Adrenal gland (tissue), 12 donors: ENCODE measurements around the gene RPP14. TPM values are rescaled to one million over a fixed set of nuclear protein-coding genes. Genes with fewer than 3 reads are reported as not detected.

ENCODE experiments used
- DNase-seq, 7 donors: peaks; one replicate each; pipeline ENCODE4 v3.0.0-alpha.2; 2019 to 2020
- H3K27ac ChIP-seq, 5 donors: fragments of 200-600 bp; sonication (generic) in 4 of 5; 1 replicate in 3 of 5; 2 replicates in 2 of 5; pipeline versions ENCODE4 v1.5.1 to v1.8.0; 2016 to 2020; ENCODE audit warnings: mild to moderate bottlenecking in 1 of 5
- H3K27me3 ChIP-seq: fragments of 200-600 bp; 2 replicates; pipeline ENCODE4 v1.8.0; 2021
- H3K36me3 ChIP-seq, 2 donors: fragments of 200-600 bp; replicated peaks in 1 of 2; 1 replicate in 1 of 2; 2 replicates in 1 of 2; pipeline versions ENCODE4 v1.5.1 to v1.8.0; 2018 to 2022
- H3K4me1 ChIP-seq, 2 donors: fragments of 200-600 bp; replicated peaks in 1 of 2; 1 replicate in 1 of 2; 2 replicates in 1 of 2; pipeline versions ENCODE4 v1.5.1 to v1.8.0; 2018 to 2021
- H3K4me3 ChIP-seq, 4 donors: fragments of 200-600 bp; sonication (generic) in 3 of 4; one replicate each; pipeline ENCODE4 v1.5.1; 2016 to 2018
- H3K9me3 ChIP-seq, 3 donors: fragments of 200-600 bp; sonication (generic) in 1 of 3; replicated peaks in 1 of 3; 1 replicate in 2 of 3; 2 replicates in 1 of 3; pipeline versions ENCODE4 v1.5.1 to v1.8.0; 2016 to 2021
- POLR2A ChIP-seq, 2 donors: fragments of 450-650 bp; IDR thresholded peaks; one replicate each; pipeline ENCODE4 v1.6.1; 2017; ENCODE audit warnings: antibody characterized with exemption in 2 of 2, mild to moderate bottlenecking in 2 of 2, moderate library complexity in 1 of 2
- WGBS, 4 donors: extraction: QIAGEN DNeasy Blood & Tissue Kit in 2 of 4; methylation state at CpG; one replicate each; pipeline versions ENCODE4 v1.1.5 to v1.1.7; 2013 to 2017; 5-methylcytosine and 5-hydroxymethylcytosine counted together
- intact Hi-C, 2 donors: fragments of 100-400 bp; cut with DNase I; formaldehyde crosslinking; loops; one replicate each; pipeline versions ENCODE4 v1.14.1 to v1.15.0; 2022 to 2023
- polyA plus RNA-seq, 3 donors: library from polyadenylated mRNA; stranded (reverse); fragments of 200-250 nt in 2 of 3; fragments of 350-450 nt in 1 of 3; fragmentation: Illumina TruSeq in 1 of 3; extraction: RNeasy Lipid Tissue Mini Kit (QIAGEN cat#74804) in 1 of 3; gene quantifications; one replicate each; pipeline ENCODE4 v1.2.3, GENCODE V29; 2013 to 2014
- total RNA-seq, 9 donors: library from RNA; depleted of rRNA in 4 of 9; stranded (reverse); fragments of >200 nt in 4 of 9; fragments of 120-200 nt in 1 of 9; fragmentation: NEBNext Ultra II Directional in 1 of 9; extraction: Animal tissue kit (Norgen Biotek cat#: 25700) in 1 of 9; gene quantifications; one replicate each; pipeline versions ENCODE4 v1.1.0 to v1.2.4, GENCODE V29; 2013 to 2023
- TF ChIP-seq, protein P1 (sequence below), 6 experiments: fragments of 450-650 bp in 4 of 6; fragments of 200-600 bp in 2 of 6; sonication (generic) in 1 of 6; IDR thresholded peaks; 1 replicate in 5 of 6; 2 replicates in 1 of 6; pipeline versions ENCODE4 v1.5.1 to v1.8.0; 2016 to 2021; ENCODE audit warnings: antibody characterized with exemption in 6 of 6, mild to moderate bottlenecking in 2 of 6, moderate library complexity in 1 of 6
- donor health status: healthy with polysubstance abuse.
- donor health status: Bipolar disorder and iron deficiency.
- donor health status: DM: yes; HTN: yes; CAD: no.
- donor health status: DM: no; HTN: no; CAD: no.
- donor health status: DM: no; HTN: no; CAD: no.
- donor health status: DM: yes; HTN: yes; CAD: no.

RPP14 gene
- total and polyA plus RNA-seq, 12 donors: 9.2 to 23.2 (median 14.3) TPM

DNA sequence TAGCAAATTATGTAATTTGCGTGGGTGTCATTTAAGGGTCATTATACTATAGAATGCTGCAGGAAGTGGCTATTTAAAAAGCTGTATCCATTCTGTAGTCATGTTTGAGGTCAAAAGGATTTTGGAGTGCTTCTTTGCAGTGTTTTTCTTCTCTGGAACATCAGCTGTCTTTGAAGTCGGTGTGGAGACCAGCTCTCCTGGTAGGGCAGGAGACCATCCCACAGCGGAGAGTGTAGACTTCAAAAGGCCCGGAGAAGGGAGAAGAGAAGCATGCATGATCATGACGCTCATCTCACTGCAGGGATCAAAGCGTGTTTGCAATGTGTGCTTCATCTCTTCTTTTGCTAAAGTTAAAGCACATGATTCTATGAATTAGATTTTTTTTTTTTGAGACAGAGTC lies 46.6 kb downstream of the RPP14 start:
- Histone ChIP-seq H3K27me3 (no peaks in the 10 kb centered on the region), H3K27ac (no peak overlapping the region), H3K36me3 (no peaks in the 10 kb centered on the region), H3K4me1 (peaks cover 15 to 17% of the 10 kb centered on the region in 2 donors), H3K4me3 (no peak overlapping the region), H3K9me3 (no peaks in the 10 kb centered on the region)
- WGBS, 4 donors: 84 to 91% (median 88%) methylated on average over 6 of the region's 6 CpGs
- no peak for TF ChIP-seq POLR2A (IDR thresholded peaks at IDR 0.05)
- TF ChIP-seq, protein P1, sequence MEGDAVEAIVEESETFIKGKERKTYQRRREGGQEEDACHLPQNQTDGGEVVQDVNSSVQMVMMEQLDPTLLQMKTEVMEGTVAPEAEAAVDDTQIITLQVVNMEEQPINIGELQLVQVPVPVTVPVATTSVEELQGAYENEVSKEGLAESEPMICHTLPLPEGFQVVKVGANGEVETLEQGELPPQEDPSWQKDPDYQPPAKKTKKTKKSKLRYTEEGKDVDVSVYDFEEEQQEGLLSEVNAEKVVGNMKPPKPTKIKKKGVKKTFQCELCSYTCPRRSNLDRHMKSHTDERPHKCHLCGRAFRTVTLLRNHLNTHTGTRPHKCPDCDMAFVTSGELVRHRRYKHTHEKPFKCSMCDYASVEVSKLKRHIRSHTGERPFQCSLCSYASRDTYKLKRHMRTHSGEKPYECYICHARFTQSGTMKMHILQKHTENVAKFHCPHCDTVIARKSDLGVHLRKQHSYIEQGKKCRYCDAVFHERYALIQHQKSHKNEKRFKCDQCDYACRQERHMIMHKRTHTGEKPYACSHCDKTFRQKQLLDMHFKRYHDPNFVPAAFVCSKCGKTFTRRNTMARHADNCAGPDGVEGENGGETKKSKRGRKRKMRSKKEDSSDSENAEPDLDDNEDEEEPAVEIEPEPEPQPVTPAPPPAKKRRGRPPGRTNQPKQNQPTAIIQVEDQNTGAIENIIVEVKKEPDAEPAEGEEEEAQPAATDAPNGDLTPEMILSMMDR (IDR thresholded peaks at IDR 0.05): no peak
- intact Hi-C loops: no loop called here
- no peak for DNase-seq

DNA sequence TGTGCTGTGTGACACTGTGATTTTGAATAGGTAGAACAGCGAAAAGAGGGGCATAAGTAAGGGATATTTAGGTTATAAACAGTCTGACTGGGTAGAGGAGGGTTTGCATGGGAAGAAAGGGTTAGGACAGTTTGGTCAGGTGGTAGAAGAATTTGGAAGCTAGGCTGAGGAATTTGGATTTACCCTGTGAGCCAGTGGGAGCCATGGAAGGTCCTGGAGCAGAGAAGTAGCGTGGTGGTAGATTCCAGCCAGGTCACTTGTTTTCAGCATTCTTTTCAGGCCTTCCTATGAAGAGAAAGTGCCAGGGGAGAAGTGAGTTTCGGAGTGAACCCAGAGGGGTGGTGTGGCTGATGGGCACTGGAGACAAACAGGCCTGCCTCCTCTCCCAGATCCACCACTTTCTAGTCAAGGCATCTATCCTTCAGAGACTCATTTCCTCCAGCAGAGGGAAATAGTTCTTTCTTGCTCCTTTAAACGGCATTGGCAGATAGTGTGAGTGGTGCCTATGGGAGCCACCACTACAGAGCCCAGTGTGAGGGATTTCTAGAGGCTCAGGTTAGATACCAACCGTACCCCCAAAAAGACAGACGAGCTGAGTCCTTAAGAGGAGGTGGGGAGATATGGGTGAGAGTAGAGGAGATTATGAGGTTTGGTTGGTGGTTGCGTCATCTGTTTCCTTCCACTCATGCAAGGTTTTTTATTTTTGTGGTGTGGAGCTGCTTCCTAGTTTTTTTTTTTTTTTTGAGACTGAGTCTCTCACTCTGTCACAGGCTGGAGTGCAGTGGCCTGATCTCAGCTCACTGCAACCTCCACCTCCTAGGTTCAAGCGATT lies 47.9 kb downstream of the RPP14 start:
- TF ChIP-seq, protein P1 (IDR thresholded peaks at IDR 0.05): no peak
- no peak for TF ChIP-seq POLR2A (IDR thresholded peaks at IDR 0.05)
- Histone ChIP-seq H3K36me3 (no peaks in the 10 kb centered on the region), H3K4me1 (peaks cover 15 to 17% of the 10 kb centered on the region in 2 donors), H3K4me3 (no peak overlapping the region), H3K27me3 (no peaks in the 10 kb centered on the region), H3K9me3 (no peaks in the 10 kb centered on the region), H3K27ac (no peak overlapping the region)
- DNase-seq: no peak
- 76 to 86% (median 81%) methylated on average over 8 of the region's 8 CpGs for WGBS, 4 donors
- intact Hi-C loops: no loop called here

DNA sequence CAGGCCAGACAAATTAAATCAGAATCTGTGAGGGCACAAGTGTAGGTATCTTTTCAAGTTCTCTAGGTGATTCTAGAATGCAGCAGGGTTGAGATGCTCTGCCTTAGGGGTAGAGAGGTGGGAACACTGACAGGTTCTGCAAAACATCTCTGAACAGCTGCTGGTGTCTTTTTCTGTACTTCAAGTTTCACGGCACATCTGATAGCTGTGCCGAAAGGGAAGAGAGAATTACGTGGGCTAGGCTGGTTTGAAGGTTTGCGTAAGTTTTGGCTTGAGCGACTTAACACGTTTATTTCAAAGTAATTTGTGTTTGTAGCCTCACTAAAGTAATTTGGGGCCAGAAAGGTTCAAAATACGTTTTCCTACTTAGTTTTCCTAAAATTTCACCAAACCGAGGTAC lies 49.1 kb downstream of the RPP14 start:
- TF ChIP-seq, protein P1 (IDR thresholded peaks at IDR 0.05): no peak
- no peak for TF ChIP-seq POLR2A (IDR thresholded peaks at IDR 0.05)
- Histone ChIP-seq H3K27ac (no peak overlapping the region), H3K4me1 (peaks cover 13 to 17% of the 10 kb centered on the region in 2 donors), H3K27me3 (no peaks in the 10 kb centered on the region), H3K36me3 (no peaks in the 10 kb centered on the region), H3K4me3 (no peak overlapping the region), H3K9me3 (no peaks in the 10 kb centered on the region)
- 79 to 90% (median 88%) methylated on average over 8 of the region's 8 CpGs for WGBS, 4 donors
- no peak for DNase-seq
- intact Hi-C loops: no loop called here

GRCh38 chr3:58356054-58356453 lies 50.0 kb downstream of the RPP14 start:
- 24 to 39% (median 32%) methylated on average over 4 of the region's 4 CpGs for WGBS, 4 donors
- intact Hi-C loops: no loop called here
- Histone ChIP-seq H3K9me3 (no peaks in the 10 kb centered on the region), H3K36me3 (no peaks in the 10 kb centered on the region), H3K4me3 (no peak overlapping the region), H3K27ac (peak overlapping the region in 1 of 5 donors; percentile 44), H3K27me3 (no peaks in the 10 kb centered on the region), H3K4me1 (peaks cover 5 to 10% of the 10 kb centered on the region in 2 donors)
- TF ChIP-seq POLR2A (IDR thresholded peaks at IDR 0.05): no peak
- TF ChIP-seq, protein P1 (IDR thresholded peaks at IDR 0.05): no peak
- DNase-seq: peak in 3 of 7 donors; percentile 20 to 46 (median 27)
